MM.1S (cell line): ENCODE data around the gene IFT22.
"Not testable (repeated sequence)": the region's sequence is repeated elsewhere in the genome, so short reads cannot be mapped to it uniquely, and the experiment has no call there.

ENCODE experiments used
- DNase-seq: peaks from one replicate; pipeline ENCODE4 v3.0.0-alpha.2; 2015
- H2AFZ ChIP-seq: fragments of 300-600 bp; sonication (generic); 2 replicates; pipeline ENCODE4 v1.6.0; 2016; ENCODE audit warnings: antibody characterized with exemption, low read length
- H3F3A ChIP-seq: fragments of 300-600 bp; sonication (generic); 2 replicates; pipeline ENCODE4 v1.6.1; 2016; ENCODE audit warnings: mild to moderate bottlenecking, antibody characterized with exemption, low read length, moderate library complexity, mixed read lengths; ENCODE audit not compliant: insufficient read depth
- H3K27ac ChIP-seq: fragments of 300-600 bp; sonication (generic); 2 replicates; pipeline ENCODE4 v1.5.1; 2016; ENCODE audit warnings: mild to moderate bottlenecking, low read length
- H3K27me3 ChIP-seq: fragments of 300-600 bp; sonication (generic); replicated peaks from 2 replicates; pipeline ENCODE4 v1.6.0; 2016; ENCODE audit warnings: low read length; ENCODE audit not compliant: insufficient read depth
- H3K36me3 ChIP-seq: fragments of 300-600 bp; sonication (generic); replicated peaks from 2 replicates; pipeline ENCODE4 v1.6.1; 2016; ENCODE audit warnings: mild to moderate bottlenecking, low read length, mixed read lengths; ENCODE audit not compliant: insufficient read depth
- H3K4me1 ChIP-seq: fragments of 300-600 bp; sonication (generic); 2 replicates; pipeline ENCODE4 v1.6.1; 2016; ENCODE audit warnings: low read length, mixed read lengths
- H3K4me2 ChIP-seq: fragments of 300-600 bp; sonication (generic); 2 replicates; pipeline ENCODE4 v1.6.0; 2016; ENCODE audit warnings: low read depth, low read length
- H3K4me3 ChIP-seq: fragments of 300-600 bp; sonication (generic); 2 replicates; pipeline ENCODE4 v1.5.1; 2016; ENCODE audit warnings: low read length, mixed read lengths
- H3K79me2 ChIP-seq: fragments of 300-600 bp; sonication (generic); 2 replicates; pipeline ENCODE4 v1.6.1; 2016; ENCODE audit warnings: mixed run types, low read length, mixed read lengths
- H3K9ac ChIP-seq: fragments of 300-600 bp; sonication (generic); 2 replicates; pipeline ENCODE4 v1.6.1; 2016; ENCODE audit warnings: low read length, mixed read lengths
- H3K9me2 ChIP-seq: fragments of 300-600 bp; sonication (generic); replicated peaks from 2 replicates; pipeline ENCODE4 v1.6.1; 2016; ENCODE audit warnings: mild to moderate bottlenecking, low read length, mixed read lengths; ENCODE audit not compliant: insufficient read depth
- H3K9me3 ChIP-seq: fragments of 300-600 bp; sonication (generic); replicated peaks from 2 replicates; pipeline ENCODE4 v1.6.1; 2016; ENCODE audit warnings: mild to moderate bottlenecking, low read length, mixed read lengths; ENCODE audit not compliant: insufficient read depth
- H4K20me1 ChIP-seq: fragments of 300-600 bp; sonication (generic); 2 replicates; pipeline ENCODE4 v1.6.1; 2016; ENCODE audit warnings: mild to moderate bottlenecking, low read length, moderate library complexity, mixed read lengths; ENCODE audit not compliant: insufficient read depth
- EZH2 ChIP-seq: fragments of 300-600 bp; sonication (generic); optimal IDR thresholded peaks from 2 replicates; pipeline ENCODE3; 2017; ENCODE audit warnings: low read depth, mild to moderate bottlenecking, antibody characterized with exemption, low read length, mixed read lengths
- EZH2phosphoT487 ChIP-seq: fragments of 300-600 bp; sonication (generic); IDR thresholded peaks from 2 replicates; pipeline ENCODE4 v1.6.1; 2018; ENCODE audit warnings: antibody characterized with exemption, low read length
- TF ChIP-seq, protein P1 (sequence below): fragments of 300-600 bp; sonication (generic); IDR thresholded peaks from 2 replicates; pipeline ENCODE4 v1.5.1; 2016; ENCODE audit warnings: antibody characterized with exemption, low read length, mixed read lengths

The IFT22 gene

DNA sequence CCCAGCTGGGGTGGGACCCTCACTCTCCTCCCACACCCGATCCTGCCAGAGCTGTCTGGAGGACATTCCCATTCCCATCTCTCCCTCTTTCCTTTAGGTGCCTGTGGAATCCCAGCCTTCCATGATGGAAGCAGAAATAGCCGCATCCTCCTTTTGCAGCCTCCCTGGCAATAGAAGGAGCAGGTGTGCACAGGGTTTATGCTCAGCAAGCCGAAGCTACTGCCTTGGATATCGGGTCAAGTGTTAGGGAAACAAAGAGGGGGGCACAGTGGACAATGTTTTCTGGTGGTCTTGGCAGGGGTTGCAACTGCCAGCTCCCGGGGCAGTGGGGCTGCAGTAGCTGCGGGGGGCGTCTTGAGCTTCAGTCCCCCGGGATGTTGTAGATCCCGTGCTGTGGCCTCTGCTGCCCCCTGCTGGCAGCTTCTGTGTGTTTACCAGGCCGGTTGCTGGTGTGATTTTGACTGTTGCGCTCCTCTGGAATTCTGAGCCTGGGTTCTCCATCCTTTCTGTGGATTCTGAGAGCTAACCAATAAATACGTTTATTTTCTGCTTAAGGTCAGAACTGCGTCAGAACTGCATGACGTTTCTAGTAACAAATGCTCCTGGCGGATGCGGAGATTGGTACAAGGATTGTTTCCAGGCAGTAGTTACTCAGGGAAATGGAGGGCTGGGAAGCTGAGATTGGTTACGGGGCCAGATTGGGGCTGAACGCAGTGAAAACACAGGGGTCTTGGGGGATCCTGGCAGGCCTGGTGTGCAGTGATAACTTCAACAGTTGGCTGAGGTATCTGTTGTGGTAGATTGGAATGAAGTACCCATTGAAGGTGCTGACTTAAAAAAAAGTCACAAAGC is 31.2 kb downstream of the IFT22 start:
- H3K79me2 ChIP-seq, H3K9ac ChIP-seq, H3K4me3 ChIP-seq, H3F3A ChIP-seq, H2AFZ ChIP-seq, H3K4me2 ChIP-seq, H3K4me1 ChIP-seq, H3K9me2 ChIP-seq, H3K27ac ChIP-seq, H3K36me3 ChIP-seq, H3K9me3 ChIP-seq, H4K20me1 ChIP-seq: not testable (repeated sequence)
- TF ChIP-seq, protein P1, sequence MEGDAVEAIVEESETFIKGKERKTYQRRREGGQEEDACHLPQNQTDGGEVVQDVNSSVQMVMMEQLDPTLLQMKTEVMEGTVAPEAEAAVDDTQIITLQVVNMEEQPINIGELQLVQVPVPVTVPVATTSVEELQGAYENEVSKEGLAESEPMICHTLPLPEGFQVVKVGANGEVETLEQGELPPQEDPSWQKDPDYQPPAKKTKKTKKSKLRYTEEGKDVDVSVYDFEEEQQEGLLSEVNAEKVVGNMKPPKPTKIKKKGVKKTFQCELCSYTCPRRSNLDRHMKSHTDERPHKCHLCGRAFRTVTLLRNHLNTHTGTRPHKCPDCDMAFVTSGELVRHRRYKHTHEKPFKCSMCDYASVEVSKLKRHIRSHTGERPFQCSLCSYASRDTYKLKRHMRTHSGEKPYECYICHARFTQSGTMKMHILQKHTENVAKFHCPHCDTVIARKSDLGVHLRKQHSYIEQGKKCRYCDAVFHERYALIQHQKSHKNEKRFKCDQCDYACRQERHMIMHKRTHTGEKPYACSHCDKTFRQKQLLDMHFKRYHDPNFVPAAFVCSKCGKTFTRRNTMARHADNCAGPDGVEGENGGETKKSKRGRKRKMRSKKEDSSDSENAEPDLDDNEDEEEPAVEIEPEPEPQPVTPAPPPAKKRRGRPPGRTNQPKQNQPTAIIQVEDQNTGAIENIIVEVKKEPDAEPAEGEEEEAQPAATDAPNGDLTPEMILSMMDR = peak; percentile 59
- H3K27me3 ChIP-seq = peaks cover 91% of the 10 kb centered on the region
- peak; percentile 34 for DNase-seq

DNA sequence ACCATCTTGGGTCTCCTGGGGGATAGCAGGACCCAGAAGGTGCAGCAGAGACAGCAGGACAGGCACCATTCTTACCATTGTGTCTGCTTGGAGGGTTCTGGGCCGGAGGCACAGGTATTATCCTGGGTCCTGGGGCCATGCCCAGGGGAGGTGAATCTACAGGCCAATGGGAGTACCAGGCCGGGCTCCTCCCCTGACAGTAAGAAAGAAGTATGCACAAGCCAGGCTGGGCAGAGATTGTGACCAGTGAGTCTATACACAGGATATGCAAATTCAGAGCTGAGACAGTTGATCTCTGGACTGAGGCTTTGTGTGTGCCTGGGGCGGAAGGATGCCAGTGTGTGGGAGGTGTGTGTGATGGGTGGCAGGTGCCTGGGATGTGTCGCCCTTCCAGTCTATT is 31.9 kb downstream of the IFT22 start:
- not testable (repeated sequence) for H3K36me3 ChIP-seq, H3F3A ChIP-seq, H3K4me2 ChIP-seq, H2AFZ ChIP-seq, H4K20me1 ChIP-seq, H3K4me1 ChIP-seq, H3K9me3 ChIP-seq, H3K9ac ChIP-seq, H3K4me3 ChIP-seq, H3K9me2 ChIP-seq, H3K79me2 ChIP-seq, H3K27ac ChIP-seq
- peaks cover 88% of the 10 kb centered on the region for H3K27me3 ChIP-seq
- DNase-seq = peak; percentile 41

DNA sequence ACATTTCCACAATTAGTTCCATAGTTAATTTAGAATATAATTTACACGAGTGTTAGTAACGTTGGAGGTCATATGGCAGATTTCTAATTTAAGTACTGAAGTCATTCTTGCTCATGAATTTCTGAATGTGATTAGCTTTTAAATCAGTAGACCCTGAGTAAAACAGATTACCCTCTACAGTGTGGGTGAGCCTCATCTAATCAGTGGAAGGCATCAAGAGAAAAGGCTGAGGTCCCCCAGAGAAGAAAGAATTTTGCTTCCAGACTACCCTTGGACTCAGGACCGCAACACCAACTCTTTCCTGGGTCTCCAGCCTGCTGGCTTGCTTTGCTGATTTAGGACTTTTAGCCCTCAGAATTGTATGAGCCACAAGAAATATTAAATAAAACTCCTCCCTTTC is 33.2 kb downstream of the IFT22 start:
- H3K4me2 ChIP-seq = no peak overlapping the region
- H3K36me3 ChIP-seq = no peaks in the 10 kb centered on the region
- H3K4me3 ChIP-seq = no peak overlapping the region
- no peaks in the 10 kb centered on the region for H3F3A ChIP-seq
- H3K9ac ChIP-seq = no peak overlapping the region
- no peak for TF ChIP-seq EZH2
- no peak for TF ChIP-seq EZH2phosphoT487
- TF ChIP-seq, protein P1 = no peak
- H3K9me3 ChIP-seq = no peaks in the 10 kb centered on the region
- H3K27ac ChIP-seq = no peak overlapping the region
- H2AFZ ChIP-seq = no peak overlapping the region
- no peak for DNase-seq
- no peaks in the 10 kb centered on the region for H3K9me2 ChIP-seq
- no peaks in the 10 kb centered on the region for H4K20me1 ChIP-seq
- H3K4me1 ChIP-seq = no peaks in the 10 kb centered on the region
- no peaks in the 10 kb centered on the region for H3K79me2 ChIP-seq
- H3K27me3 ChIP-seq = peaks cover 79% of the 10 kb centered on the region

DNA sequence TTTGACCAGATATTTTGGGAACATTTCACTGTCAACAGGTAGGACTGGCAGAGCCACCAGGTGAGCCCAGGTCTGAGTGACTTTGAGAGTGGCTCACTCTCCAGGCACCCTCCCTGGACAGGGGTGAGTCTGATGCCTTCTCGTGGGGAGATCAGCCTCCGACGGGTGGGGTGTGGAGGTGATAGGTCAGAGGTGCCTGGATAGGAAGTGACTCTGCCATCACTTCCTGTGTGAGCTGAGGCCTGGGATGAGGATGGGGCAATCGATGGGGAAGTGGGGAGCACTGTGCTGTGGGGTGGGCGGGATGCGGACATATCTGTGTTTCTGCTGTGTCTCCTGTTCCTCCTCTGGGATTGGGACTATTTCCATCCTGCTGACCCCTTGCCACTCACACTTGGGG is 34.6 kb downstream of the IFT22 start:
- no peaks in the 10 kb centered on the region for H3K9me3 ChIP-seq
- H2AFZ ChIP-seq = no peak overlapping the region
- no peaks in the 10 kb centered on the region for H4K20me1 ChIP-seq
- no peak for DNase-seq
- H3F3A ChIP-seq = no peaks in the 10 kb centered on the region
- no peak overlapping the region for H3K27ac ChIP-seq
- TF ChIP-seq EZH2 (no peak), EZH2phosphoT487 (no peak)
- TF ChIP-seq, protein P1 = no peak
- H3K79me2 ChIP-seq = no peaks in the 10 kb centered on the region
- no peaks in the 10 kb centered on the region for H3K36me3 ChIP-seq
- no peak overlapping the region for H3K4me2 ChIP-seq
- no peaks in the 10 kb centered on the region for H3K4me1 ChIP-seq
- no peak overlapping the region for H3K4me3 ChIP-seq
- H3K27me3 ChIP-seq = peaks cover 73% of the 10 kb centered on the region
- no peaks in the 10 kb centered on the region for H3K9me2 ChIP-seq
- no peak overlapping the region for H3K9ac ChIP-seq

DNA sequence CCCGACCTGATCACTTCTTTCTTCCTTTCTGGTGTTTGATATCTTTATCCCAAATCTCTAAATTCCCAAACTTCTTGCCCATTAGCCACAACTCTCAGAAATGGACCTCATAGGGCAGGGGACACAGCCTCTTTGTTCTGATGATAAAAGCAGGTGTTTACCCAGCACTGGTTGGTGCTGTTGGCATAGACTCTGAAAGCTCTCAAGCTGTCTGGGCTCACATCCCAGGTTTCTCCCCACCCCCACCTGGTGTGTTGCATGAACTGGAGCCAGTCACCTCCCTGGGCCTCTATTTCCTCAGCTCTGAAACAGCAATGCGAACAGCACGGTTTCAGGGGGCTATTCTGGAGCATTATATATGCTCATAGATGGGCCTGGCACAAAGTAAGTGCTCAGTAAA is 35.7 kb downstream of the IFT22 start:
- peaks cover 70% of the 10 kb centered on the region for H3K27me3 ChIP-seq
- H3K4me2 ChIP-seq, H3K9me3 ChIP-seq, H3K36me3 ChIP-seq, H3K9ac ChIP-seq, H3K27ac ChIP-seq, H3K79me2 ChIP-seq, H3K4me1 ChIP-seq, H3K4me3 ChIP-seq, H3K9me2 ChIP-seq, H2AFZ ChIP-seq, H4K20me1 ChIP-seq, H3F3A ChIP-seq, DNase-seq: not testable (repeated sequence)
